GM18499 (cell line): ENCODE measurements around the gene SLC8A1.

ENCODE experiments used
- ATAC-seq: cut with Tn5 transposase; IDR thresholded peaks from one replicate; pipeline ENCODE4 v1.9.1; 2021; ENCODE audit warnings: moderate number of reproducible peaks; ENCODE audit not compliant: insufficient read depth, unreplicated experiment

Gene SLC8A1

GRCh38 chr2:40321822-40322221, 130.1 kb downstream of the SLC8A1 start:
- no peak for ATAC-seq

GRCh38 chr2:40321016-40321623, 130.8 kb downstream of the SLC8A1 start:
- no peak for ATAC-seq

- no peak for ATAC-seq
Measured at GRCh38 chr2:40318921-40319320, 133.0 kb downstream of the SLC8A1 start.

GRCh38 chr2:40317761-40318160, 134.1 kb downstream of the SLC8A1 start:
- ATAC-seq, result no peak

- ATAC-seq, result no peak
Measured at GRCh38 chr2:40317046-40317445, 134.8 kb downstream of the SLC8A1 start.

GRCh38 chr2:40316620-40317019, 135.3 kb downstream of the SLC8A1 start:
- no peak for ATAC-seq

- no peak for ATAC-seq
Measured at GRCh38 chr2:40315683-40316082, 136.2 kb downstream of the SLC8A1 start.

GRCh38 chr2:40311026-40311425, 140.9 kb downstream of the SLC8A1 start:
- no peak for ATAC-seq

GRCh38 chr2:40310303-40310702, 141.6 kb downstream of the SLC8A1 start:
- no peak for ATAC-seq

- ATAC-seq, result no peak
Measured at GRCh38 chr2:40304340-40304739, 147.6 kb downstream of the SLC8A1 start.

- ATAC-seq, result no peak
Measured at GRCh38 chr2:40303746-40304145, 148.1 kb downstream of the SLC8A1 start.

GRCh38 chr2:40302751-40303325, 149.1 kb downstream of the SLC8A1 start:
- no peak for ATAC-seq

- ATAC-seq, result no peak
Measured at GRCh38 chr2:40300391-40300790, 151.5 kb downstream of the SLC8A1 start.

GRCh38 chr2:40299781-40300180, 152.1 kb downstream of the SLC8A1 start:
- no peak for ATAC-seq

GRCh38 chr2:40299173-40299572, 152.7 kb downstream of the SLC8A1 start:
- no peak for ATAC-seq

GRCh38 chr2:40298026-40298425, 153.9 kb downstream of the SLC8A1 start:
- ATAC-seq, result no peak

GRCh38 chr2:40292291-40292690, 159.6 kb downstream of the SLC8A1 start:
- ATAC-seq, result no peak

GRCh38 chr2:40289771-40290404, 162.0 kb downstream of the SLC8A1 start:
- no peak for ATAC-seq

- no peak for ATAC-seq
Measured at GRCh38 chr2:40287773-40288172, 164.1 kb downstream of the SLC8A1 start.

- no peak for ATAC-seq
Measured at GRCh38 chr2:40287195-40287594, 164.7 kb downstream of the SLC8A1 start.

- no peak for ATAC-seq
Measured at GRCh38 chr2:40286721-40287120, 165.2 kb downstream of the SLC8A1 start.

GRCh38 chr2:40285391-40285790, 166.5 kb downstream of the SLC8A1 start:
- ATAC-seq, result no peak
